ENCODE results near the gene SLX4IP.

Gene SLX4IP

DNA sequence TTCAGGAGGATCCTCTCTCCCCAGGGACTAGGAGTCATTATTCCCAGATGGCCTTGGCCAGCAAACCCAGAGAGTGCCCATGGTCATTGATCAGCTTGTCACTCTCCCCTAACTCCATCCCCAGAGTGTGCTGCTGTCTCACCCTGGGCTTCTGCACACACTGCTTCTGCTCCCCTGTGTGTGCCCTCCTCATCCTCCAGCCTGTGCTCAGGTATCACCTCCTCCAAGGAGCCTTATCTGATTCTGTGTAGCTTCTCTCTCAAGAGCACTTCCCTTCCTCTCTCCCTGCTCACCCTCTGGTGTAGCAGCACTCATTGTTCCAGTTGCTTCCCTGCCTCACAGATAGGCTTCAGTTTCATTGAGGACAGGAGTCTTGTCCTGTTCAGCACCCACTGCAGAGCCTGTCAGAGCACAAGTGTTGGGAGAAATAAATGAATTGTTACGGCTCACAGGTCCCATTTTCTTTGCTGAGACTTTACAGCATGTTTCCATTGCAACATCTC is 136.3 kb downstream of the SLX4IP start:
- ChIA-PET POLR2A (ENCODE audit: low non-redundant PET) (no interaction called here), CTCF (interaction anchor here (0.7 kb wide), 1 partner anchor 50 kb away, joined by 4 read pairs; no protein-coding TSS in a partner anchor)
- no peak overlapping the region for H3K27ac ChIP-seq
- no peak for DNase-seq (ENCODE audit: low spot score)
- TF ChIP-seq, protein P1, sequence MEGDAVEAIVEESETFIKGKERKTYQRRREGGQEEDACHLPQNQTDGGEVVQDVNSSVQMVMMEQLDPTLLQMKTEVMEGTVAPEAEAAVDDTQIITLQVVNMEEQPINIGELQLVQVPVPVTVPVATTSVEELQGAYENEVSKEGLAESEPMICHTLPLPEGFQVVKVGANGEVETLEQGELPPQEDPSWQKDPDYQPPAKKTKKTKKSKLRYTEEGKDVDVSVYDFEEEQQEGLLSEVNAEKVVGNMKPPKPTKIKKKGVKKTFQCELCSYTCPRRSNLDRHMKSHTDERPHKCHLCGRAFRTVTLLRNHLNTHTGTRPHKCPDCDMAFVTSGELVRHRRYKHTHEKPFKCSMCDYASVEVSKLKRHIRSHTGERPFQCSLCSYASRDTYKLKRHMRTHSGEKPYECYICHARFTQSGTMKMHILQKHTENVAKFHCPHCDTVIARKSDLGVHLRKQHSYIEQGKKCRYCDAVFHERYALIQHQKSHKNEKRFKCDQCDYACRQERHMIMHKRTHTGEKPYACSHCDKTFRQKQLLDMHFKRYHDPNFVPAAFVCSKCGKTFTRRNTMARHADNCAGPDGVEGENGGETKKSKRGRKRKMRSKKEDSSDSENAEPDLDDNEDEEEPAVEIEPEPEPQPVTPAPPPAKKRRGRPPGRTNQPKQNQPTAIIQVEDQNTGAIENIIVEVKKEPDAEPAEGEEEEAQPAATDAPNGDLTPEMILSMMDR (conservative IDR thresholded peaks at IDR 0.05; ENCODE audit: low read depth) = no peak

DNA sequence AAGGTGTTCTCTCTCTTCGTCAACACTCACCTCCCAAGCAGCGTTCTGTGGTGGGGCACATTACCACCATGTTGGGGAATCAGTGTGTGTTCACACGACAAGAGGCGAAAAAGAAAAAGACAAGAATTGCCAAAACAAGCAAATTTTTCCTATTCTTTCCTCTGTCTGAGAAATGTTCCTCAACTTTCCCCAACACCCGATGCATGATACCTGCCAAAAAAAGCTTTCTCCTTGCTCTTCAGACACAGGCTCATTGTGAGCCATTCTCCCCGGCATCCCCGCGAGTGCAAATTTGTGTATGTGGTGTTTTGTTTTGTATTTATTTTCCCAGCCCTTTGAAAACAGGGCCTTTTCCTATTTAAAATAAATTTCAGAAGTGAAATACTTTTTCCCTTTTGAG is 137.7 kb downstream of the SLX4IP start:
- TF ChIP-seq, protein P1 (conservative IDR thresholded peaks at IDR 0.05; ENCODE audit: low read depth) = no peak
- no peak for DNase-seq (ENCODE audit: low spot score)
- ChIA-PET CTCF (no interaction called here), POLR2A (ENCODE audit: low non-redundant PET) (no interaction called here)
- no peak overlapping the region for H3K27ac ChIP-seq

GRCh38 chr20:10573273-10573950 is 138.3 kb downstream of the SLX4IP start:
- POLR2A ChIA-PET (ENCODE audit: low non-redundant PET) = no interaction called here
- CTCF ChIA-PET = interaction anchor here (0.6 to 0.7 kb wide), 2 partner anchors 434 to 1092 kb away, joined by 3 to 4 read pairs; no protein-coding TSS in a partner anchor
- DNase-seq (ENCODE audit: low spot score) = no peak
- TF ChIP-seq, protein P1 (conservative IDR thresholded peaks at IDR 0.05; ENCODE audit: low read depth) = no peak
- no peak overlapping the region for H3K27ac ChIP-seq

DNA sequence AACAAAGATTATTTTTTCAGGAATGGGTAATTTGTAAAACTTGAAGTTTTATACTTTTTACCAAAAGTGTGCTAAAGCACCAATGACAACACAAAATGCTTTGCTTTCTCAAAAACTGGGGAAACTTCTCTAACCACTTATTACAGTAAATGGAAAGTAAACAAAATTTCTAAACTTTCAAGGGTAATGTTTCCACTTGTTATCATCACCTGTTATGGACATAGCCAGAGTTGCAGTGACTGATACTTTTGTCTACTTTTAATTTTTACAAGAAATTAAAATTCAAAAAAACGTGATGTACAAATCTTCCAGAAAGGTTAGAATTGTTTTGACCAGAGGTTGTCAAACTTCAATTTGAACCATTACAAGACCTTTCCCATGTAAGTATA is 138.8 kb downstream of the SLX4IP start:
- ChIA-PET CTCF (interaction anchor here (0.6 to 0.7 kb wide), 2 partner anchors 433 to 1091 kb away, joined by 3 to 4 read pairs; no protein-coding TSS in a partner anchor), POLR2A (ENCODE audit: low non-redundant PET) (no interaction called here)
- no peak overlapping the region for H3K27ac ChIP-seq
- DNase-seq (ENCODE audit: low spot score) = no peak
- TF ChIP-seq, protein P1 (conservative IDR thresholded peaks at IDR 0.05; ENCODE audit: low read depth) = no peak

DNA sequence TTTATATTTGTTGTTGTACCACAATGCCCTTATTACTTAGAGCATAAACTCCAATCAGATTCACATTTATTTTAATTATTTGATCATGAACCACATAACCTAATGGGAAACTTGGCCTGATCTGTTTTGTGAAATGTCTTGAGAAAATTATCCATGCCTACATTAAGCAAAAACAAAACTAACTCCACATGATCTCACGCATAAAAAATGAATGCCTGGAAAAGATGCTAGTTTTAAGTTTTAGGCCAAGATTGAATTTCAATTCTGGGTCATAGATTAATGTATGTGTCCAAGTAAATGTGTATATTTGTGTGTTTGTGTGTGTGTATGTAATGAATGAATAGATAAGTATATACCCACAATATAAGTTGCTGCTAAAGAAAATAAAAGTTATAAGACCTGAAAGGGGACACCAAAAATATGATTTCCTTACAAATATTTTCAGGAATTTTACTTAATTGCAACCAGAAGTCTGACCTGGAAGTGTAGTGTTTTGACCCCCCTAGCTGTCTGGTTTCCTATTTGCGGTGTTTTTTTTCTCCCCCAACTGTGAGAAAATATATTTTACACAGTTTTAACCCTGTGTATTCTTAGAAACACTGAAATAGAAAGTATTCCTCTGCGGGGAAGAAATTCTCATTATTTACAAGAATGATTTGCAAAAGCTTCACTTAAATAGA is 141.4 kb downstream of the SLX4IP start:
- TF ChIP-seq, protein P1 (conservative IDR thresholded peaks at IDR 0.05; ENCODE audit: low read depth) = no peak
- no peak overlapping the region for H3K27ac ChIP-seq
- ChIA-PET CTCF (no interaction called here), POLR2A (ENCODE audit: low non-redundant PET) (no interaction called here)
- DNase-seq (ENCODE audit: low spot score) = no peak

- no peak for DNase-seq (ENCODE audit: low spot score)
- ChIA-PET POLR2A (ENCODE audit: low non-redundant PET) (no interaction called here), CTCF (no interaction called here)
- TF ChIP-seq, protein P1 (conservative IDR thresholded peaks at IDR 0.05; ENCODE audit: low read depth) = no peak
- no peak overlapping the region for H3K27ac ChIP-seq
These were observed 142.5 kb downstream of the SLX4IP start for GRCh38 chr20:10577648-10578047.
